Measurements from ENCODE around the gene FGF4.

GRCh38 chr11:69726481-69726880, 48.7 kb downstream of the FGF4 start:
- TF ChIP-seq POLR2A (IDR thresholded peaks at IDR 0.05) (no peak), POLR2AphosphoS5 (IDR thresholded peaks at IDR 0.05) (no peak), EP300 (IDR thresholded peaks at IDR 0.05; ENCODE audit: low read depth) (no peak)
- TF ChIP-seq, protein P1, sequence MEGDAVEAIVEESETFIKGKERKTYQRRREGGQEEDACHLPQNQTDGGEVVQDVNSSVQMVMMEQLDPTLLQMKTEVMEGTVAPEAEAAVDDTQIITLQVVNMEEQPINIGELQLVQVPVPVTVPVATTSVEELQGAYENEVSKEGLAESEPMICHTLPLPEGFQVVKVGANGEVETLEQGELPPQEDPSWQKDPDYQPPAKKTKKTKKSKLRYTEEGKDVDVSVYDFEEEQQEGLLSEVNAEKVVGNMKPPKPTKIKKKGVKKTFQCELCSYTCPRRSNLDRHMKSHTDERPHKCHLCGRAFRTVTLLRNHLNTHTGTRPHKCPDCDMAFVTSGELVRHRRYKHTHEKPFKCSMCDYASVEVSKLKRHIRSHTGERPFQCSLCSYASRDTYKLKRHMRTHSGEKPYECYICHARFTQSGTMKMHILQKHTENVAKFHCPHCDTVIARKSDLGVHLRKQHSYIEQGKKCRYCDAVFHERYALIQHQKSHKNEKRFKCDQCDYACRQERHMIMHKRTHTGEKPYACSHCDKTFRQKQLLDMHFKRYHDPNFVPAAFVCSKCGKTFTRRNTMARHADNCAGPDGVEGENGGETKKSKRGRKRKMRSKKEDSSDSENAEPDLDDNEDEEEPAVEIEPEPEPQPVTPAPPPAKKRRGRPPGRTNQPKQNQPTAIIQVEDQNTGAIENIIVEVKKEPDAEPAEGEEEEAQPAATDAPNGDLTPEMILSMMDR (IDR thresholded peaks at IDR 0.05) = no peak

Data from transverse colon (tissue), 4 donors.